ENCODE data around the gene DIPK1A.

DNA sequence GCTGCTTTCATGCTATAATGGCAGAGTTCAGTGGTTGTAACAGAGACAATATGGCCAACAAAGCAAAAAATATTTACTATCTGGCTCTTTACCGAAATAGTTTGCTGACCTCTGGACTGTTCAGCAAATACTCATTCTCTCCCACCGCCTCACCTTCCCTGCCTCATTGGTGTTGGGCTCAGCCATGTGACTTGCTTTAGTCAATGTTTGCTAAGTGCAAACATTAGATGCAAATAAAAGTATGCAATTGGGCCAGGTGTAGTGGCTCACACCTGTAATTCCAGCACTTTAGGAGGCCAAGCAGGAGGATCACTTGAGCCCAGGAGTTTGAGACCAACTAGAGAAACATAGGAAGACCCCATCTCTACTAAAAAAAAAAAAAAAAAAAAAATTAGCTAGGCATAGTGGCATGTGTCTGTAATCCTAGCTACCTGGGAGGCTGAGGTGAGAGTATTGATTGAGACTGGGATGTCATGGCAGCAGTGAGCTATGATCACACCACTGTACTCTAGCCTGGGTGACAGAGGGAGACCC is 74.3 kb downstream of the DIPK1A start:
- no peak for TF ChIP-seq CTCF (IDR thresholded peaks at IDR 0.05)
- TF ChIP-seq, protein P1, sequence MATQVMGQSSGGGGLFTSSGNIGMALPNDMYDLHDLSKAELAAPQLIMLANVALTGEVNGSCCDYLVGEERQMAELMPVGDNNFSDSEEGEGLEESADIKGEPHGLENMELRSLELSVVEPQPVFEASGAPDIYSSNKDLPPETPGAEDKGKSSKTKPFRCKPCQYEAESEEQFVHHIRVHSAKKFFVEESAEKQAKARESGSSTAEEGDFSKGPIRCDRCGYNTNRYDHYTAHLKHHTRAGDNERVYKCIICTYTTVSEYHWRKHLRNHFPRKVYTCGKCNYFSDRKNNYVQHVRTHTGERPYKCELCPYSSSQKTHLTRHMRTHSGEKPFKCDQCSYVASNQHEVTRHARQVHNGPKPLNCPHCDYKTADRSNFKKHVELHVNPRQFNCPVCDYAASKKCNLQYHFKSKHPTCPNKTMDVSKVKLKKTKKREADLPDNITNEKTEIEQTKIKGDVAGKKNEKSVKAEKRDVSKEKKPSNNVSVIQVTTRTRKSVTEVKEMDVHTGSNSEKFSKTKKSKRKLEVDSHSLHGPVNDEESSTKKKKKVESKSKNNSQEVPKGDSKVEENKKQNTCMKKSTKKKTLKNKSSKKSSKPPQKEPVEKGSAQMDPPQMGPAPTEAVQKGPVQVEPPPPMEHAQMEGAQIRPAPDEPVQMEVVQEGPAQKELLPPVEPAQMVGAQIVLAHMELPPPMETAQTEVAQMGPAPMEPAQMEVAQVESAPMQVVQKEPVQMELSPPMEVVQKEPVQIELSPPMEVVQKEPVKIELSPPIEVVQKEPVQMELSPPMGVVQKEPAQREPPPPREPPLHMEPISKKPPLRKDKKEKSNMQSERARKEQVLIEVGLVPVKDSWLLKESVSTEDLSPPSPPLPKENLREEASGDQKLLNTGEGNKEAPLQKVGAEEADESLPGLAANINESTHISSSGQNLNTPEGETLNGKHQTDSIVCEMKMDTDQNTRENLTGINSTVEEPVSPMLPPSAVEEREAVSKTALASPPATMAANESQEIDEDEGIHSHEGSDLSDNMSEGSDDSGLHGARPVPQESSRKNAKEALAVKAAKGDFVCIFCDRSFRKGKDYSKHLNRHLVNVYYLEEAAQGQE (IDR thresholded peaks at IDR 0.05; ENCODE audit: insufficient read depth in 1 of 2, low read depth in 2 of 2, low read length in 1 of 2), result no peak
- no peak for TF ChIP-seq POLR2AphosphoS5 (IDR thresholded peaks at IDR 0.05; ENCODE audit: low read depth, low read length)
- no peak for TF ChIP-seq TCF7L2 (IDR thresholded peaks at IDR 0.05; ENCODE audit: low read depth, low read length)

Data from Panc1 (cell line).